ENCODE results near the gene CXADR. TPM values are rescaled to one million over a fixed set of nuclear protein-coding genes. Genes with fewer than 3 reads are reported as not detected.

The CXADR gene
- total RNA-seq, 1 experiment from 2014 or later = 24.7 TPM

GRCh38 chr21:17494051-17494450, 18.8 kb upstream of the CXADR start:
- DNase-seq (ENCODE audit: low read depth, low spot score) = no peak
- in situ Hi-C loops (cut with HindIII; ENCODE audit: low pct_unique_long_range_greater_than_20kb, low sequenced_read_pairs) = no loop called here
- no peaks in the 10 kb centered on the region for H3K9me3 ChIP-seq (ENCODE audit: control insufficient read depth, insufficient read depth, low read depth, low read length)
- no peaks in the 10 kb centered on the region for H3K27me3 ChIP-seq (ENCODE audit: control insufficient read depth, insufficient read depth, low read length)
- BruUV-seq (replicated peaks) = no TSS peak
- ChIA-PET POLR2A (no interaction called here), CTCF (no interaction called here)
- no peak overlapping the region for H3K4me3 ChIP-seq (ENCODE audit: low read depth in 2 of 2, low read length in 2 of 2)
- no peak for ATAC-seq
- H3K27ac ChIP-seq (ENCODE audit: low read length) = no peak overlapping the region
- no peaks in the 10 kb centered on the region for H3K36me3 ChIP-seq (ENCODE audit: control insufficient read depth, insufficient read depth, low read length)
- peaks cover 16% of the 10 kb centered on the region for H3K4me1 ChIP-seq (ENCODE audit: control insufficient read depth, insufficient read depth, low read length)
- intact Hi-C loops (cut with micrococcal nuclease; ENCODE audit: unreplicated experiment) = no loop called here
- TF ChIP-seq CTCF (IDR thresholded peaks at IDR 0.05) (no peak), TCF7L2 (IDR thresholded peaks at IDR 0.05; ENCODE audit: low read depth, low read length) (no peak), SIN3A (IDR thresholded peaks at IDR 0.05; ENCODE audit: borderline replicate concordance, insufficient read depth, low read depth, low read length) (no peak), REST (IDR thresholded peaks at IDR 0.05; ENCODE audit: insufficient read depth in 1 of 2, low read depth in 2 of 2, low read length in 1 of 2) (no peak), POLR2AphosphoS5 (IDR thresholded peaks at IDR 0.05; ENCODE audit: low read depth, low read length) (no peak)

GRCh38 chr21:17495680-17496079, 17.2 kb upstream of the CXADR start:
- no TSS peak for BruUV-seq (replicated peaks)
- in situ Hi-C loops (cut with HindIII; ENCODE audit: low pct_unique_long_range_greater_than_20kb, low sequenced_read_pairs) (no loop called here), intact Hi-C loops (cut with micrococcal nuclease; ENCODE audit: unreplicated experiment) (no loop called here)
- TF ChIP-seq TCF7L2 (IDR thresholded peaks at IDR 0.05; ENCODE audit: low read depth, low read length) = no peak
- no peak for TF ChIP-seq CTCF (IDR thresholded peaks at IDR 0.05)
- no peak for TF ChIP-seq SIN3A (IDR thresholded peaks at IDR 0.05; ENCODE audit: borderline replicate concordance, insufficient read depth, low read depth, low read length)
- TF ChIP-seq POLR2AphosphoS5 (IDR thresholded peaks at IDR 0.05; ENCODE audit: low read depth, low read length) = no peak
- TF ChIP-seq REST (IDR thresholded peaks at IDR 0.05; ENCODE audit: insufficient read depth in 1 of 2, low read depth in 2 of 2, low read length in 1 of 2) = no peak
- H3K36me3 ChIP-seq (ENCODE audit: control insufficient read depth, insufficient read depth, low read length) = no peaks in the 10 kb centered on the region
- DNase-seq (ENCODE audit: low read depth, low spot score) (no peak), ATAC-seq (no peak)
- no peak overlapping the region for H3K4me3 ChIP-seq (ENCODE audit: low read depth in 2 of 2, low read length in 2 of 2)
- H3K4me1 ChIP-seq (ENCODE audit: control insufficient read depth, insufficient read depth, low read length) = peaks cover 16% of the 10 kb centered on the region
- ChIA-PET CTCF (no interaction called here), POLR2A (interaction anchor here (0.5 kb wide), 1 partner anchor 9 kb away, joined by 11 read pairs; no protein-coding TSS in a partner anchor)
- no peak overlapping the region for H3K27ac ChIP-seq (ENCODE audit: low read length)
- no peaks in the 10 kb centered on the region for H3K9me3 ChIP-seq (ENCODE audit: control insufficient read depth, insufficient read depth, low read depth, low read length)
- H3K27me3 ChIP-seq (ENCODE audit: control insufficient read depth, insufficient read depth, low read length) = no peaks in the 10 kb centered on the region
